ENCODE measurements around the gene SPTY2D1. TPM values are rescaled to one million over a fixed set of nuclear protein-coding genes. Genes with fewer than 3 reads are reported as not detected.
A peak's percentile ranks its signal among the peaks of the same experiment; 100 is the strongest.

The SPTY2D1 gene
- total RNA-seq, 4 donors from 2014 or later: 14.2 to 19.3 (median 17.8) TPM

DNA sequence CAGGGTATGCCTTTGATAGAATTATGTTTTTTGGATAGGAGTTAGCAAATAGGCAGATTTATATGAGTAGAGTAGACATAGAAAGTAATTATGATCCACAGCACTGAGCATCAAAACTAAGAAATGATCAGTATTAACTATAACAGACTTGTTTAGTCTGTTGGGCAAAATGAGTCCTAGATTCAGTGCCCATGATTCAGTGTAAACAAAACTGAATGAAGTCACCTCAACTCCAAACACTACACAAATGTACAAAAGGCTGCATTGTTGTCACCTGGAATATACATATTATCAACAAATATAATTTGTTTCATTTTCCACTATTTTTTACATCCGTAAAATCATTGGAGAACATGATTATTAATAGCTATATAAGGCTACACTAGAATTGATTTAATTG lies 52.3 kb downstream of the SPTY2D1 start:
- Histone ChIP-seq H3K36me3 (peaks cover 0 to 8% (median 0%) of the 10 kb centered on the region in 3 donors), H3K4me1 (peaks cover 0 to 5% (median 0%) of the 10 kb centered on the region in 4 donors), H3K27ac (no peak overlapping the region), H3K9me3 (no peaks in the 10 kb centered on the region), H3K27me3 (no peaks in the 10 kb centered on the region), H3K4me3 (no peak overlapping the region)
- DNase-seq: no peak
- TF ChIP-seq, protein P1, sequence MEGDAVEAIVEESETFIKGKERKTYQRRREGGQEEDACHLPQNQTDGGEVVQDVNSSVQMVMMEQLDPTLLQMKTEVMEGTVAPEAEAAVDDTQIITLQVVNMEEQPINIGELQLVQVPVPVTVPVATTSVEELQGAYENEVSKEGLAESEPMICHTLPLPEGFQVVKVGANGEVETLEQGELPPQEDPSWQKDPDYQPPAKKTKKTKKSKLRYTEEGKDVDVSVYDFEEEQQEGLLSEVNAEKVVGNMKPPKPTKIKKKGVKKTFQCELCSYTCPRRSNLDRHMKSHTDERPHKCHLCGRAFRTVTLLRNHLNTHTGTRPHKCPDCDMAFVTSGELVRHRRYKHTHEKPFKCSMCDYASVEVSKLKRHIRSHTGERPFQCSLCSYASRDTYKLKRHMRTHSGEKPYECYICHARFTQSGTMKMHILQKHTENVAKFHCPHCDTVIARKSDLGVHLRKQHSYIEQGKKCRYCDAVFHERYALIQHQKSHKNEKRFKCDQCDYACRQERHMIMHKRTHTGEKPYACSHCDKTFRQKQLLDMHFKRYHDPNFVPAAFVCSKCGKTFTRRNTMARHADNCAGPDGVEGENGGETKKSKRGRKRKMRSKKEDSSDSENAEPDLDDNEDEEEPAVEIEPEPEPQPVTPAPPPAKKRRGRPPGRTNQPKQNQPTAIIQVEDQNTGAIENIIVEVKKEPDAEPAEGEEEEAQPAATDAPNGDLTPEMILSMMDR (IDR thresholded peaks at IDR 0.05): no peak
- no peak for TF ChIP-seq POLR2A (IDR thresholded peaks at IDR 0.05)

GRCh38 chr11:18580113-18580766 lies 53.9 kb downstream of the SPTY2D1 start:
- TF ChIP-seq, protein P1 (IDR thresholded peaks at IDR 0.05): no peak
- TF ChIP-seq POLR2A (IDR thresholded peaks at IDR 0.05): no peak
- Histone ChIP-seq H3K4me1 (peaks cover 0 to 3% (median 0%) of the 10 kb centered on the region in 4 donors), H3K36me3 (peaks cover 0 to 8% (median 0%) of the 10 kb centered on the region in 3 donors), H3K27me3 (no peaks in the 10 kb centered on the region), H3K9me3 (no peaks in the 10 kb centered on the region), H3K27ac (no peak overlapping the region), H3K4me3 (no peak overlapping the region)
- DNase-seq: no peak

DNA sequence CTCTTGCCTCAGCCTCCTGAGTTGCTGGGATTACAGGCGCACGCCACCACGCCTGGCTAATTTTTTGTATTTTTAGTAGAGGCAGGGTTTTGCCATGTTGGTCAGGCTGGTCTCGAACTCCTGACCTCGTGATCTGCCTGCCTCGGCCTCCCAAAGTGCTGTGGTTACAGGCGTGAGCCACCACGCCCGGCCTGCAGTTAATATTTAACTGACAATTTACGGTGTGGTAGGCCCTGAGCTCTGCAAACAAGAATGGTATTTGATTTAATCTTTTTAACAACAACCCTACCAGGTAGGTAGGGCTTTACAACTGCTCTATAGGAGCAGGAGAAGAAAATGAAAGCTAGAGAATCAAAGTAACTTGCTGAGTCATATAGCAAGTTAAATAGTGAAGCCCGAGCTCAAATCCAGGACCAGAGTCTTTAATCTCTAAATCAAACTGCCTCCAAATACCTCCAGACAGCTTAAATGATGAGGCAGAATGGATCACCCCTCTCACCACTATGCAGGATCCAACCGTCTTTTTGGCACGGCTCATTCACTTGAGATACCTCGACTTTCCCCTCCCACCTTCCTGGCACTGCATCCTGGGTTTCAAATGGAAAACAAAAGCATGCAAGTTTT lies 55.1 kb downstream of the SPTY2D1 start:
- H3K4me3 ChIP-seq: peak overlapping the region in 2 of 4 donors; percentile 27 to 38
- H3K27me3 ChIP-seq: no peaks in the 10 kb centered on the region
- DNase-seq: peak in 2 of 3 donors; percentile 55 to 67
- H3K36me3 ChIP-seq: peaks cover 0 to 17% (median 0%) of the 10 kb centered on the region in 3 donors
- H3K9me3 ChIP-seq: no peaks in the 10 kb centered on the region
- TF ChIP-seq, protein P1 (IDR thresholded peaks at IDR 0.05): no peak
- no peak for TF ChIP-seq POLR2A (IDR thresholded peaks at IDR 0.05)
- peak overlapping the region in 3 of 4 donors; percentile 18 to 81 (median 23) for H3K27ac ChIP-seq
- H3K4me1 ChIP-seq: peaks cover 0 to 3% (median 0%) of the 10 kb centered on the region in 4 donors

DNA sequence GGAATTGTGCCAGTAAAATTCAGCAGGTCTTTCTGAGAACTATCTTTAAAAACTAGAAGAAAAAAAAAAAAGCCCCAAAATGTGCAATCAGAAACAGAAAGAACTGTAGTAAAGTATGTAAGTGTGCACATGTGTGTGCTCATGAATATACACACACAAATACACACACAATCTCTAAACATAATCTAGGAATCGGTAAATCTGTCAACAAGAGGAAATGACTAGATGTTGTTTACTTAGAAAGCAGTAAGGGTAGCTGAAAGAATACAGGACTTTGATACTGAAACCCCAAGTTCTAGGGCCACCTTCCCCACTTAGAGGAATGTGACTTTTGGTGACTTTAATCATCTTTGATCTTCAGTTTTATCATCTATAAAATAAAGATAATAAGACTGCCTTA lies 58.8 kb downstream of the SPTY2D1 start:
- Histone ChIP-seq H3K4me3 (no peak overlapping the region), H3K27me3 (no peaks in the 10 kb centered on the region), H3K9me3 (no peaks in the 10 kb centered on the region), H3K36me3 (peaks cover 0 to 46% (median 0%) of the 10 kb centered on the region in 3 donors), H3K27ac (no peak overlapping the region), H3K4me1 (peaks cover 0 to 3% (median 0%) of the 10 kb centered on the region in 4 donors)
- DNase-seq: no peak
- TF ChIP-seq POLR2A (IDR thresholded peaks at IDR 0.05): no peak
- TF ChIP-seq, protein P1 (IDR thresholded peaks at IDR 0.05): no peak

- DNase-seq: no peak
- no peaks in the 10 kb centered on the region for H3K4me1 ChIP-seq
- no peaks in the 10 kb centered on the region for H3K27me3 ChIP-seq
- no peak overlapping the region for H3K27ac ChIP-seq
- no peak overlapping the region for H3K4me3 ChIP-seq
- no peaks in the 10 kb centered on the region for H3K9me3 ChIP-seq
- peaks cover 0 to 73% (median 0%) of the 10 kb centered on the region in 3 donors for H3K36me3 ChIP-seq
- TF ChIP-seq POLR2A (IDR thresholded peaks at IDR 0.05): no peak
- TF ChIP-seq, protein P1 (IDR thresholded peaks at IDR 0.05): no peak
These were observed 67.1 kb downstream of the SPTY2D1 start for GRCh38 chr11:18567081-18567480.

All from Peyer's patch (tissue), 4 donors.